Activated CD4-positive, alpha-beta T cell treated with anti-CD3 and anti-CD28 coated beads, Interleukin-2, amount 50 U/mL, for 48 hours (primary cell): Measurements from ENCODE around the gene ZP1.

Source experiments
- DNase-seq, 2 experiments: peaks; one replicate each; pipeline ENCODE4 v3.0.0-alpha.2; 2020

The ZP1 gene

DNA sequence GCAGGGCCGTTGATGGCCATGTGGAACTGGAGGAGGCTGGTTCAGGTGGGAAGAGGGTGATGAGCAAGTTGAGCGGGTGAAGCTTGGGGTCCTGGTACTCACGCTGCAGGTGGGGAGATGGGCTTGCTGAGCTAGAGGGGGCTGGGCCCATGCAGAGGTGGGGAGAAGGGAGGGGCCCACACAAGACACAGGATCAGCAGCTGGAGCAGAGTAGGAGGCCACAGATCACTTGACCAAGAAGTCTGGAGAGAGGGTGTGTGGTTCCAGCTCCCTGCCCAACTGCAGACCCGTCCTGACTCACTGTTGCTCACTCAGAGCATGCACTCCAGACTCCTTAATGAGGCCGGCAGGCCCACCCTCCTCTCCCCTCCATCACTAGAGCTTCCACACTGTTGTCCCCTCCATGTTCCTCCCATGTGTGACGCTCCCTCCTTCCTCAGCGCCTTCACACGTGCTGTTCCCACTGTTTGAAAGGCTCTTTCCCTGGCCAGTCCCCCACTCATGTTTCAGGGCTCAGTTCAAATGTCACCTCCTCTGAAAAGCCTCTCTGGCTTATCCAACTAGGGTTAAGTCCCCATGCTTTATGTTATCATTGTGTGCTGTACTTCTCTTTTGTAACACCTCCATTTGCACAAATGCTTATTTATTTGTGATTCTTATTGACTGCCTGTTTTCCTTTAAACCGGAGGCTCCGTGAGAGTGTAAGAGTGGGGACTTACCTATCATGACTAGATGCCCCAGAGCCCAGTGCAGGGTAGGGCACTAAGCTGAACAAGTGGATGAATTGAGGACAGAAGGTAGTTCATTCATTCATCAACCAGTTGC lies 23.1 kb upstream of the ZP1 start:
- no peak for DNase-seq

DNA sequence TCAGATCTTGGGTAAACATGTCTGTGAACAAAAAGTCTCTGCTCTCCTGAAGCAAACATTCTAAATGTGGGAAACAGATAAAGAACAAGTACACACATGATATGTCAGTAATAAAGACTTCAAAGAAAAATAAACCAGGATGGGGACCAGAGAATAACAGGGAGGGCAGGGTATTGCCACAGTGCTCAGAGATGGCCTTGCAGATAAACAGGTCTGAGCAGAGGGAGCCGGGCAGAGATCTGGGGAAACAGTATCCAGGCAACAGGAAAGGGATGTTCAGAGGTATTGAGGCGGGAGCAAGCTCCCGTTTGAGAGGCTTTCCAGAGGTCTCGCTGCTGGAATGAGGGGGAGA lies 22.5 kb upstream of the ZP1 start:
- no peak for DNase-seq

DNA sequence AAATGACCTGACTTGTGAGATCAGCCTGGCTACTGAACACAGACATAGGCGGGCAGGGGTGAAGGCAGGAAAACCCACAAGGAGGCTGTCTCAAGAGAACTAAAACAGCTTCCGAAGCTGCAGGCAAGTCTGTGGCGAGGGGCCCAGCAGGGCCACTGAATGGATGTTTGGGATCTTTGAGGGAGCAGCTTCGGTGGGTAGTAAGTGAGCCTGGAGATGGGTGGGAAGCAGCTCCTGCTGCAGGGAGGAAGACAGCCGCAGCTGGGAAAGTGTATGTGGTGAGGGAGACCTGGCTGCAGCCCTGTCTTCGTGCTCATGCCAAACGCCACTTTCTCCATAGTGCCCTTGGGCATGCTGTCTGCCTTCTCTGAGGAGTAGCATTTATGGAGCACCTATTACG lies 22.0 kb upstream of the ZP1 start:
- no peak for DNase-seq

DNA sequence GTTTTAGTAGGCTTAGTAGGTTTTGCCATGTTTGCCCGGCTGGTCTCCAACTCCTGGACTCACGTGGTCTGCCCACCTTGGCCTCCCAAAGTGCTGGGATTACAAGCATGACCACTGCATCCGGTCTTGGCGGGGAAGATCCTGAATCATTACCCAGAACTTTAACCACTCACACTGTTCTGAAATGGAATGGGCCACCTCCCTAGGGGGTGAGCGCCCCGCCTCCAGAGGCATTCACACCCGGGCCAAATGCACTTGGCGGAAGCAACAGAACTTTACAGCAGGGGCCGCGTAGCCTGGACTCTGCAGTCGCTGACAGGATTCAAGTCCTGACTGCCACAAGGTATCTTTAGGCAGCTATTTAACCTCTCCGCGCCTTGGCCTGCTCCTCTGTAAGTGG lies 20.1 kb upstream of the ZP1 start:
- no peak for DNase-seq

DNA sequence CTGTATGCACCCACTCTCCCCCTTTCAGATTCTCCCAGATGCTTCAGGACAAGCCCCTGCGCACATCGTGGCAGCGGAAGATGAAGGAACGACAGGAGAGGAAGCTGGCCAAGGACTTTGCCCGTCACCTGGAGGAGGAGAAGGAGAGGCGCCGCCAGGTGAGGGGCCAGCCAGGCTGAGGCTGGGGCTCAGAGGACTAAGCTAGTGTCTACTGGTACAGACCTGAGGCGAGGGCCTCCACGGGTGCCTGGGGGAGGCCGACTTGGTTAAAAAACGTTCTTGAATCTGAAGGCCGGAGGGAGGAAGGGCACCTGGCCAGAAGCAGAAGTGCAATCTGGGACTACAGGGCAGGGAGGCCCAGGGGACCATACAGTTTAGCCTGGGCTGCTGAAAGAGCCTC lies 19.4 kb upstream of the ZP1 start:
- no peak for DNase-seq

DNA sequence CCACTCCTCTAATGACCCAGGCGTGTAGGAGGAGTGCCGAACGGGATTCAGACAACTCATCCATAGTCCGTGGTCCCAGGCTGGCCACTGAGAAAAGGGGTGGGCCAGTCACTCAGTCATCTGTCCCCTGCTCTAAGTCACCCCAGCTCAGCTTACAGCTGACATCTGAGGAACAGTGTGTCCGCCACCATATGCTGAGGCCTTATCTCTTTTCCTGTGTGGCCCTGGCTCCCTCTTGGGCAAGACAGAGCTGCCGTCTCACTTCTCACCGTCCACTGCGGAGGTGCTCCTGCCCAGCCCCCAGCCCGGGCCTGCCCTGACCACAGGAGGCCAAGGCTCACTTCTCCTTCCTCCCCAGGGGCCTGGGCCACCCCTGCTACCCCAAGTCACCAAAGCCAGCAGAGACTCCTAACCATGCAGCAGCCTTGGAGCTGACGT lies 18.6 kb upstream of the ZP1 start:
- DNase-seq, result no peak

DNA sequence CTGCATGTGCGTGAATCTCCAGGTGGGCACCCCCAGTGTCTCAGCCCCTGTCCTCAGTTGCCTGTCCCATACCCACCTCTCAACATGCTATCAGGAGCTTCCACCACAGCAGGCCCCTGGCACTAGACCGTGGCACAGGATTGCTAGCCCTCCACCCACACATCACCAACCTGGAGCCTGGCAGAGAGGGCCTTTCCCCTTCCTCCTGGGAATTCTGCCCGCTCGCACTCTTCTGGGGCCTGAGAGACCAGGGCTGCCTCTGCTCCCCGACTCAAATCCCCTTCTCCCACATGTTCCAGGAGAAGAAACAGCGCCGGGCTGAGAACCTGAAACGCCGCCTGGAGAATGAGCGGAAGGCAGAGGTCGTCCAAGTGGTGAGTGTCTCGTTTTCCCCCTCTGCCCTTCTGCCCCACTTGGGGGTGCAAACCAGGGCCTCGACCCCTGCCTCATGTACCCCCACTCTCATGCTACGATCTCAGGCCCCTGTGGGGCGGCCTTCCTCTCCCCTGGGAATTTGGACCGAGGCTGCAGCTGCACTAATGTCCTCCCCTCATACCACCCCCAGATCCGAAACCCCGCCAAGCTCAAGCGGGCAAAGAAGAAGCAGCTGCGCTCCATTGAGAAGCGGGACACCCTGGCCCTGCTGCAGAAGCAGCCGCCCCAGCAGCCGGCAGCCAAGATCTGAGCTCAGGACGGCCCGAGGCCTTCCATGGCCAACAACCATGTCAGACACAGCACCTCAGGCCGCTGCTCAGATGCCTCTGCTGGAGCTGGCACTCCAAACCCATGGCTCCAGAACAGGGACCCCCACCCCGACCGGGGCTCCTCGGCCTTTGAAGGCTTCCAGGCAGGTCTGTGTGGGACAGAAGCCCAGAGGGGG lies 17.5 kb upstream of the ZP1 start:
- DNase-seq, result no peak

DNA sequence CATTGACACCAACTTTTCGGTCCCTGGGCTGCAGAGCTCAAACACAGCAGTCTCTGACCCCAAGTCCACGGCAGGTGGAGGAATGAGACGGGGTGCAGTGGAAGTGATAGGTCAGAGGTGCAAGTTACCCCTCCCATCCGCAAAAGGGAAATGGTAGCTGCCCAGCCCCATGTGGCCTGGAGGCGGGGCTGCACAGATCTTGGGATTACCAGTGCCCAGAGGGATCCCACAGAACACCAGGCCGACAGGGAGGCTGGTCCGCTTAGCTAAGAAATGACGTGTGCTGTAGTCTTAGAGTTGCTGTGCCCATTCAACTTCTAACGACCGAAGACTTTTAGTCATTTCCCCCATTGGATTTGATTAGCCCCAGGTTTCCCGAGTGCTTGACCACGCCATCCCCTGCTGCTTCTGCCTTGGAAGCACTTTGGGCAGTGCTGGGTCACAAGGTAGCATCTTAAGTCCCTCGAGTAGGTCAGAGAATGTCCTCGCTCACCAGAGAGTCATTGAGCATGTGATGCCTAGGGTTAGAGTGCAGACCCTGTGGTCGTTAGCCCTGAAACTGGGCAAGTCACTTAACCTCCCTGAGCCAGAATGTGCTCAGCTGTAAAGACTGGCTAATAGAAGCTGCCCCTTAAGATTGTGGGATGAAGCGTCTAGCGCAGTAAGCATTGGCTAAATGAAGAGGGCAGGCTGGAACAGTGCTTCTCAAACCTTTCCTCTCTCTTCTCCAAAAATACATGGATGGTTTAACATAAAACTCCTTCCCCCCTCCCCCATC lies 15.8 kb upstream of the ZP1 start:
- no peak for DNase-seq

DNA sequence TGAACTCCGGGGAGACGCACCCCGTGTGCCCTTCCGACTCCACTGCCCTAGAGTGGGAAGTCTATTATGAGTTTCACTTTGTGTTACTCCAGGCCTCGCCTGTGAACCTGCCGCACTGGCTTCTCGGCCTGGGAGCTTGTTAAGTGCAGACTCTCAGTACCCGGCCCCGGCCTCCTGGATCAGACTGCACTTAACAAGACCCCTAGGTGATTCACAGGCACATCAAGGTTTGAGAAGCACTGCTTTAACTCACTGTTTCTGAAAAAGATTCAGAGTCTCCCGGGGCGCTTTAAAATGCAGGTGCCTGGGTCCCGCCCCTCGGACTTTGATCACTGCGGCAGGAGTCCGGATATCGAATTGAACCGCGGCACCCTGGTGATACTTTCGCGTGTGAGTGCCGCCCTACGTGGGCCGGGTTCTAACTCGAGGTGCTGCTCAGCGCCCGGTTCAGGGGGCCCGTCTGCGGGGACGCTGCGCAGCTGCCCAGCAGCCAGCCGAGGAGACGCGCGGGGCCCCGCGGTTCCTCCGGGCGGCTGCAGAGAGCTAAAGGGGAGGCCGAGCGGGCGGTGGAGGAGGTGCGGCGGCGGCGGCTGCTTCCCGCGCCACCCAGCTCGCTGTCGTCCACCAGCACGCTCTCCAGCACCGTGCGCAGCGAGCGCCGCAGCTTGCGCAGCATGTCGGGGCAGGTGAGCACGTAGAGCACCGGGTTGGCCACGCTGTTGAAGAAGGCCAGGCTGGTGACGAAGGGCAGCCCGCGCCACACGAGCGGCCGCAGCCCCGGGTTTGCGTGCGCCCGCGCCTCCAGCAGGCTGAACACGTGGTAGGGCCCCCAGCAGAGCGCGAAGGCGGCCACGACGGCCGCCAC lies 15.0 kb upstream of the ZP1 start:
- no peak for DNase-seq

DNA sequence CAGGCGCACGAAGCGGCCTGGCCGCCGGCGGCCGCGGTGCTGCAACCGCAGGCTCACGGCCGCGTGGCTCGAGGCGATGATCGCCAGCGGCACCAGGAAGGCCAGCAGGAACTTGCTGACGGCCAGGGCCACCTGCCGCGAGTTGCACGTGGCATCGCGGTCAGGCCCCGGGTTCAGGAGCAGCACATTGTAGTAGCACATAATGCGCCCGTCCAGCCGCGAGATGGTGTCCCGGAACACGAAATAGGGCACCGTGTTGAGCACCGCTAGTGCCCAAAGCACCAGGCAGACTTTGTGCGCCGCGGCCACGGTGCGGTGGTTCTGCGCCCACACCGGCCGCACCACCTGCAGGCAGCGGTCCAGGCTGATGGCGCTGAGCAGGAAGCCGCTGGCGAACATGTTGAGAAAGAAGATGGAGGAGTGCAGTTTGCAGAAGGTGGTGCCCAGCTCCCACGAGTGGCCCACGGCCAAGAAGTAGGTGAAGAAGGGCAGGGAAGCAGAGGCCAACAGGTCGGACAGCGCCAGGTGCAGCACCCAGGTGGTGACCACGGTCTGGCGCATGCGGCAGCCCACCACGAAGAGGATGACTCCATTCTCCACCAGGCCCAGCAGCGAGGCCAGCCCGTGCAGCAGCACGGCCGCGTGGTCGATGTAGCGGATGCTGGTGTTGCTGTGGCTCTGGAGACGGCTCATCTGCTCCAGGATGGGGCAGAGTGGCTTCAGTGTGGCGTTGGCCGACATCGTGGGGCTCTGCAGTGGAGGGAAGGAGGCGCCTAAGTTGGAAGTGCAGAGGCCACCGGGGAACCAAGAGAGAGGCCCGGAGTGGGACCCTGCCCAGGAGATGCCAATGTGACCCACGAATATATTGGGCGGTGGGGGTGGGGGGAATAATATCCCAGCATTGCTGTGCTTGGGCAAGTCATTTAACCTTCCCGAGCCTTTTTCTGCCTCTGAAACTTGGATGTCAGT lies 14.1 kb upstream of the ZP1 start:
- DNase-seq, result no peak

DNA sequence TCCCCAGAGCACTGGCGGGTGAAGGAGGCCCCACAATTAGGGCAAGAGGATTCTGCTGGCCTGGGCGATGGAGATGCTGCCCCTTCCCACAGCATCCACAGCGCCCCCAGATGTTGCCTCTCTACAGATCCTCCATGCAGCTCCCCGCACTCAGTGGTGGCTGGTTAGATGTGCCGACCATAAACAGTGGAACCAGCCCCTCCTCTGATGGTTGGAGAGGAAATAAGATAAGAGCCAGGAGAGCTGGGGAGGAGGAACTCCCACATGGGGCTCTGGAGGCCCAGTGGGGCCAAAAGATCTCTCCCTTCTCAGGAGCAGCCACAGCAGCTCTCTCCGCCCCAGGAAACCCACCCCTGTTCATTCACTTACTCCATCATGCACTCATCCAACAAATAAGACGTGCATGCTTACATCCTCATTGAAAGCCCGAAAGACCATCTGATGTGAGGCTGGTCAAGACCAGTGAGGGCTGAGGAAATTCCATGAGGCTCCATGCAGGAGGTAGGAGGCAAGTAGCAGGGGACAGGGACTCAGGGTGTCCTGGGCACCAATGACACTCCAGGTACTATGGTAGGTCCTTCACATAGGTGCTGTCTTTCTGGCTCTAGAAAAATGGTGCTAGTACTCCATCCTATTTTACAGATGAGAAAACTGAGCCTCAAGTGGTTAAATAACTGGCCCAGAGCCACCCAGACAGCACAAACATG lies 13.0 kb upstream of the ZP1 start:
- no peak for DNase-seq

DNA sequence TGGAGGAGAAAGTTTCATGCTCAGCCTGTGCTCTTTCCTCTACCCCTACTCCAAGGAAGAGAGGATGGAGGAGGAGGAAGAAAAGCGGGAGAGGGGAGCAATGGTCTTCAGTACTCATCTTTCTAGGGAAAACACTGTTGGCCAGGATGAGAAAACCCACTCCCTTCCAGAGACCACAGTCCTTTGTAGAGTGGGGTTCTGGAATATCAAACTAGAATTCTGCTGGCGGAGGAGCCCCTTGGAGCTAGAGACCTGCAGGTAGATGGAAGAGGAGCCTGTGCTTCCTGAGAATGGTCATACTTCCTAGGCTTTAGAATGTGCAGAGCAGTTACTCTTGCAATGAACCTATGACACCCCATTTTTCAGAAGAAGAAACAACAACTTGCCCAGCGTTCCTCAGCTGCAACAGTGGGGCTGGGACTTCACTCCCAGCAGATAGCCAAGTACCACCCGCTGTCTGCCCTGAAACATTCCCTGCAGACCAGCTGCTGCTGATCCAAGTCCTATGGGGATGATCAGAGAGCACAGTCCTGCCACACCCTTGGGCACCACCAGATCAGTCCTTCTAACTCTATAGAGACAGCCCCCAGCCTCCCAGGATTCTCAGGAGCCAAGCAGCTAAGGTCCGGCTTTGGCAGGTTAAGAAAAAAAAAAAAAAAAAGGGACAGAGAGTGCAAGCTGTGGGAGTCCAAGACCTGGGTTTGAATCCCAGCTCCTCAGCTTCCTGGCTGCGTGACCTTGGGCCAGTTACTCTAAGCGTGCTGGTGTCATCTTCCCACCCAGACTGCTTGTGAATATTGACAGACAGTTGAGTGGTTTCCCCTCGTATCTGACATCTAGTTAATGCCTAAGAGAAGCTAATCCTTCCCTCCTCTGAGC lies 12.3 kb upstream of the ZP1 start:
- DNase-seq, result no peak

DNA sequence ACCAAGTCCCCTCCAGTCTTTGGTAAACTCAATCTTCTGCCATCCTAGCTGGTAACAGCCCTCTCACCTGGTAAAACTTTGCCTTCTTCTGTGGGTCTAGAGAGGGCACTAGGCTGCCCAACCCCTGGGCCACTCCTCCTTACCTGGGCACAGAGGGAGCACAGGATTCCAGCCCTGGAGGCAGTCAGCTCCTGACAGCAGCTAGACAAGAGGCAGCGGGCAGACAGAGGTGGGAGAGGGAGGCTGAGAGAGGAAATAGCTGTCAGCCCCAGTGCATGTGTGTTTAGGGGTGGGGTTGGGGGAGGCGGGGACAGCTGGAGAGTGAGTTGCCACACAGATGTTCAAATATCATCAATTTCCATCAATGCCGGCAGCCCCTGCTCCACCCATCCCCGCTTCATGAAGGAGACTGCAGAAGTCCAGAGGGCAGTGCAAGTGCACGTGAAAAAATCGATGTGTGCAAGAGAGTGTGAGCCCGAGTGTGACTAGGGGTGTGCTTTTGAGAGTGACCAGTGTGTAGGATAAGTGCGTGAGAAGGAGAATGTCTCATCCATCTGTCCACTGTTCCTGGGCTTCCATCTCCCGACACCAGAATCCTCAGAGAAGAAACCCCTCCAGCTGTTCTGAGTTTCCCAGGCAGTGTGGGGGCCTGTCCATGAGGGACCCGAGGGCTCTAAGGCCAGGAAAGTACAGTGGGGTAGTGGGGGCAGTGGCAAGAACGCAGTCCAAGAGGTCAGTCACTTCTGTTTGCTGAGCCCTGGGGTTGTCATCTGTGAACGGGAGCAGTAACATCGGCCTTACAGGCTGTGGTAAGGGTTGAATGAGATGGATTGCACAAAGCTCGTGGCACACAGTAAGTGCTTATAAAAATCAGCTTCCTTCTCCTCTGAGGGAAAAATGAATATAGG lies 11.4 kb upstream of the ZP1 start, which contains the start of gene PTGDR2:
Gene PTGDR2, minus strand, starts transcription at position 225 of the 908 bp plus-strand sequence. CDS start 2,228 bp downstream, outside the sequence.
- no peak for DNase-seq

DNA sequence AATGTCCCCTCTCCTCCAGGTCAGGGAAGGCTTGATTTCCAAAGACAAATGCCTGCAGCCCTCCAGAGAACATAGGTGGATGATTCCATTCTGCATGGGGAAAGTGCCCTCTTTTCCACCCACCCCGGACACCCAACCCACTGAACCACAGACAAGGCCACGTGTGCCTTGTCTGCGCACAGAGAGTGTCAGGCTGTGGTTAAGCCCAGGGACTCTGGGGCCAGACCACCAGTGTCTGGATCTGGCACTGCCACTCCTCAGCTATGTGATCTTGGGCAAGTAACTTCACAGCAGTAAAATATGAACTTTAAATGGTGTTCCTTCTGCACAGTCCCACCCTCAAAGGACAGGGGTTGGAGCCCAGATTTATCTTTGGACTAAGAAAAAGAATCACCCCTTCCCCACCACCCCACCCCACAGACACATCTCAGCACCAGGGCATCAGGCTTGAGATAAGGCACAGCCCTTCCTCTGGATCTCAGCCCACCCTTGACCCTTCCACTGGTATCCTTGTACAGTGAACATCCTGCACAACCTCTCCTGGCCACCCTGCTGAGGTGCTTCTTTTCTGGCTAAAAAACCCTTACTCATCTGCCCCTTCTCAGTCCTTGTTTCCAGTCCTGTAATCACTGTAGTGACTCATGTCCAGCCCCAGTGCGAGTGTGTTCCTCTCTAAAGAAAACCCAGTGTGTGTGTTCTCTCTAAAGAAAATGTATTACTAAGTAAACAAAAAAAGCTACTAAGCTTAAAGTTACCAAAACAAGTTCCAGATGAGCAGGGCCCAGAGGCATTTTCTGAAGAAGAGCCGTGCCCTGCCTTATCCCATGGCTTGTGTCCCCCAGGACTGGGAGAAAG lies 9.7 kb upstream of the ZP1 start:
- DNase-seq, result no peak

DNA sequence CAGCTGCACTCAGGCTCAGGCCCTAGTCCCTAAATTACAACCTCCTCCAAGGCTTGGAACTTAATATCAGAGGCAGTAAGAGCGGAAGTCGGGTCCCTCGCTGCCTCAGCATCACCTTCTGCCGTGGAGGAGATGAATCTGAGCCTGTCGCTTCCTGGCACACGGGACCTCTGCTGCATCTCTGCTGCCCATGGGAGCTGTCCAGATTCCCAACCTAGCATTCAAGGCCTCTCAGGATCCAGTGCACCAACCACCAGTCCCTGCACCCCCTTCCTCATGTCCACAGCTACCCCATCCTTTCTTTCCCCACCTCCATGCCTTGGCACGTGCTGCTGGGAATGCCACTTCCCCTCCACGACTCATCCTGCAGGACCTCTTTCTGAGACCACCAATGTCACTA lies 9.1 kb upstream of the ZP1 start:
- no peak for DNase-seq

DNA sequence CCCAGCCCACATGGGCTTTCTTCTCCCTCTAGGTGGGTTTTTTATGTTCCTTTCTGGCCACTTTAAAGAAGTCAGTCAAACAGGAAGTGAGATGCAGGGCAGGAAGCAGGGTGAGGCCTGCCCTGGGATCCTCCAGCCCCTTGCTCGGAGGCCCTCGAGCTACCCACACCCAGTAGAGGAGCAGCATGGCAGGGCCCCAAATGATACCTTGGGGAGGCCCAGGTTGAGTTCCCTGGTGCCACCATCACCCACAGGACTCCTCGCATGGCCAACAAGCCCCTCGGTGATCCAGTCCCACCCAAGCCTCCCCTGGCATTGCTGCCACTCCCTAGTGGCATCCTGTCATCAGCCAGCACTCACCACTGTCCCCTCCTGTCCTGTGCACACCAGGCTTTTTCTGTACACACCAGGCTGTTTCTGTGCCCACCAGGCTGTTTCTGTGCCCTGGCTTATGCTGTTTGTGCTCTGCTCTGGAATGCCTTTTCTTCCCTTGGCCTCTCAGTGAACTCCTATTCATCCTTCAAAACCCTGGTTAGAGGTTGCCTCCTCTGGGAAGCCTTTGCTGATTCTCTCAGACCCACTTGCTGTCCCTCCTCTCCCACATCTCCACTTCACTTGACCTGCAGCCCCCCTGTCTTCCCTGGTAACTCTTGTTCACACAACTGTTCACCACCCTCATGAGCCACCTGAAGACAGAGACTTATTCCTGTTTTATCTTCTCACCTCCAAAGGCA lies 8.4 kb upstream of the ZP1 start:
- DNase-seq, result no peak
